Gastrocnemius medialis (tissue), 4 donors: ENCODE results near the gene FYB2. TPM values are rescaled to one million over a fixed set of nuclear protein-coding genes. Genes with fewer than 3 reads are reported as not detected.

Source experiments
- ATAC-seq, 2 donors: fragments of 150-250 bp; one replicate each; pipeline ENCODE4 v1.9.1; 2016
- DNase-seq, 2 donors: peaks; one replicate each; pipeline ENCODE4 v3.0.0-alpha.2; 2019
- H3K27ac ChIP-seq, 4 donors: fragments of 200-600 bp; sonication (generic); 1 replicate in 1 of 4; 2 replicates in 3 of 4; pipeline ENCODE4 v1.5.1; 2016 to 2018; ENCODE audit warnings: mild to moderate bottlenecking in 2 of 4, moderate library complexity in 1 of 4
- H3K27me3 ChIP-seq, 3 donors: fragments of 200-600 bp; sonication (generic) in 2 of 3; 1 replicate in 1 of 3; 2 replicates in 2 of 3; pipeline versions ENCODE4 v1.5.1 to v1.6.0; 2016 to 2019; ENCODE audit warnings: mild to moderate bottlenecking in 1 of 3, moderate library complexity in 1 of 3
- H3K36me3 ChIP-seq, 2 donors: fragments of 200-600 bp; sonication (generic) in 1 of 2; one replicate each; pipeline ENCODE4 v1.5.1; 2017 to 2018
- H3K4me1 ChIP-seq, 2 donors: fragments of 200-600 bp; sonication (generic) in 1 of 2; one replicate each; pipeline ENCODE4 v1.5.1; 2016 to 2017; ENCODE audit warnings: mild to moderate bottlenecking in 2 of 2
- H3K4me3 ChIP-seq, 4 donors: fragments of 200-600 bp; sonication (generic) in 3 of 4; 1 replicate in 1 of 4; 2 replicates in 3 of 4; pipeline ENCODE4 v1.5.1; 2016 to 2019; ENCODE audit warnings: mild to moderate bottlenecking in 2 of 4
- H3K9me3 ChIP-seq, 3 donors: fragments of 200-600 bp; sonication (generic) in 2 of 3; 1 replicate in 1 of 3; 2 replicates in 2 of 3; pipeline ENCODE4 v1.5.1; 2016 to 2019
- POLR2A ChIP-seq, 2 donors: fragments of 450-650 bp; IDR thresholded peaks; one replicate each; pipeline ENCODE4 v1.6.1; 2017; ENCODE audit warnings: antibody characterized with exemption in 2 of 2, mild to moderate bottlenecking in 2 of 2, moderate library complexity in 2 of 2
- in situ Hi-C, 4 donors: fragments of 200-750 bp; cut with MboI; loops; one replicate each; pipeline versions ENCODE4 v1.15.0 to v1.8.0; 2017; ENCODE audit warnings: low sequenced_read_pairs in 4 of 4
- intact Hi-C: fragments of 100-400 bp; cut with DNase I; formaldehyde crosslinking; loops from one replicate; pipeline ENCODE4 v1.15.1; 2023; ENCODE audit warnings: low total_unique reads
- total RNA-seq, 4 donors: library from RNA; depleted of rRNA; stranded (reverse); fragments of >200 nt; gene quantifications; one replicate each; pipeline versions ENCODE4 v1.1.0 to v1.2.3, GENCODE V29; 2016
- TF ChIP-seq, protein P1 (sequence below), 5 experiments: fragments of 450-650 bp in 3 of 5; fragments of 200-600 bp in 2 of 5; sonication (generic) in 2 of 5; IDR thresholded peaks in 4 of 5; conservative IDR thresholded peaks in 1 of 5; 1 replicate in 4 of 5; 2 replicates in 1 of 5; pipeline ENCODE4 v1.5.1; 2016 to 2019; ENCODE audit warnings: antibody characterized with exemption in 5 of 5, mild to moderate bottlenecking in 3 of 5, moderate library complexity in 3 of 5

FYB2 gene
- total RNA-seq, 4 donors from 2014 or later, result 1.0 to 14.2 (median 1.7) TPM

DNA sequence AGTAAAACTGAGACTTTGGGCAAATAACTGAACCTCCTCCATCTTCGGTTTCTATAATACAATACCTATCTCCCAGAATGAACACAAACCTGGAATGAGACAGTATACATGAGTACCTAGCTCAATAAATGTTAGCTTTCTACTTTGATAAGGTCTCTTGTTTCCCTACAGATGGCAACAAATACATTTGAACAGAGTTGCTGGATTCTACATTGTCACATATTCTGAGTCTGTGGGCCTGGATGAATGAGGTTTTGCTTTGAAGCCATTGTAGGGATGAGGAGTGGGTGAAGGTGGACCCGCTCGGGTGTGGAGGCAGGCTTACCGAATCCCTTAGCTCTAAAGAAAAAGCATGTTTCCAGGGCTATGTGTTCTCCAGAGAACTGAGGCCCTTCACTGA lies 13.9 kb upstream of the FYB2 start:
- in situ Hi-C loops, result loop anchor here (5.0 to 25.0 kb wide), 4 partner anchors 229 to 1329 kb away; no protein-coding TSS in a partner anchor
- Histone ChIP-seq H3K4me1 (no peaks in the 10 kb centered on the region), H3K4me3 (no peak overlapping the region), H3K27ac (no peak overlapping the region), H3K36me3 (no peaks in the 10 kb centered on the region), H3K9me3 (no peaks in the 10 kb centered on the region), H3K27me3 (no peaks in the 10 kb centered on the region)
- ATAC-seq (no peak), DNase-seq (no peak)
- intact Hi-C loops, result loop anchor here (5.0 kb wide), 1 partner anchor 1329 kb away; no protein-coding TSS in a partner anchor
- TF ChIP-seq, protein P1, sequence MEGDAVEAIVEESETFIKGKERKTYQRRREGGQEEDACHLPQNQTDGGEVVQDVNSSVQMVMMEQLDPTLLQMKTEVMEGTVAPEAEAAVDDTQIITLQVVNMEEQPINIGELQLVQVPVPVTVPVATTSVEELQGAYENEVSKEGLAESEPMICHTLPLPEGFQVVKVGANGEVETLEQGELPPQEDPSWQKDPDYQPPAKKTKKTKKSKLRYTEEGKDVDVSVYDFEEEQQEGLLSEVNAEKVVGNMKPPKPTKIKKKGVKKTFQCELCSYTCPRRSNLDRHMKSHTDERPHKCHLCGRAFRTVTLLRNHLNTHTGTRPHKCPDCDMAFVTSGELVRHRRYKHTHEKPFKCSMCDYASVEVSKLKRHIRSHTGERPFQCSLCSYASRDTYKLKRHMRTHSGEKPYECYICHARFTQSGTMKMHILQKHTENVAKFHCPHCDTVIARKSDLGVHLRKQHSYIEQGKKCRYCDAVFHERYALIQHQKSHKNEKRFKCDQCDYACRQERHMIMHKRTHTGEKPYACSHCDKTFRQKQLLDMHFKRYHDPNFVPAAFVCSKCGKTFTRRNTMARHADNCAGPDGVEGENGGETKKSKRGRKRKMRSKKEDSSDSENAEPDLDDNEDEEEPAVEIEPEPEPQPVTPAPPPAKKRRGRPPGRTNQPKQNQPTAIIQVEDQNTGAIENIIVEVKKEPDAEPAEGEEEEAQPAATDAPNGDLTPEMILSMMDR (IDR thresholded peaks at IDR 0.05 in 4 of 5, conservative IDR thresholded peaks at IDR 0.05 in 1 of 5), result no peak
- TF ChIP-seq POLR2A (IDR thresholded peaks at IDR 0.05), result no peak

GRCh38 chr1:56831871-56832693 lies 12.9 kb upstream of the FYB2 start:
- peak; percentile 28 to 38 for DNase-seq
- intact Hi-C loops, result loop anchor here (1.0 to 5.0 kb wide), 3 partner anchors 229 to 1330 kb away; no protein-coding TSS in a partner anchor
- no peak for TF ChIP-seq POLR2A (IDR thresholded peaks at IDR 0.05)
- TF ChIP-seq, protein P1 (IDR thresholded peaks at IDR 0.05 in 4 of 5, conservative IDR thresholded peaks at IDR 0.05 in 1 of 5), result peak; percentile 84 to 97 (median 91)
- no peaks in the 10 kb centered on the region for H3K36me3 ChIP-seq
- in situ Hi-C loops, result loop anchor here (5.0 to 25.0 kb wide), 4 partner anchors 230 to 1330 kb away; no protein-coding TSS in a partner anchor
- no peaks in the 10 kb centered on the region for H3K4me1 ChIP-seq
- H3K9me3 ChIP-seq, result no peaks in the 10 kb centered on the region
- peak; percentile 62 to 71 for ATAC-seq
- no peak overlapping the region for H3K4me3 ChIP-seq
- no peaks in the 10 kb centered on the region for H3K27me3 ChIP-seq
- H3K27ac ChIP-seq, result no peak overlapping the region

- Histone ChIP-seq H3K9me3 (no peaks in the 10 kb centered on the region), H3K27ac (no peak overlapping the region), H3K36me3 (no peaks in the 10 kb centered on the region), H3K4me3 (no peak overlapping the region), H3K27me3 (no peaks in the 10 kb centered on the region), H3K4me1 (no peaks in the 10 kb centered on the region)
- intact Hi-C loops (loop anchor here (5.0 kb wide), 1 partner anchor 1332 kb away; no protein-coding TSS in a partner anchor), in situ Hi-C loops (loop anchor here (5.0 to 25.0 kb wide), 4 partner anchors 232 to 1332 kb away; no protein-coding TSS in a partner anchor)
- TF ChIP-seq, protein P1 (IDR thresholded peaks at IDR 0.05 in 4 of 5, conservative IDR thresholded peaks at IDR 0.05 in 1 of 5), result no peak
- no peak for TF ChIP-seq POLR2A (IDR thresholded peaks at IDR 0.05)
- DNase-seq (no peak), ATAC-seq (no peak)
These were observed 10.8 kb upstream of the FYB2 start for GRCh38 chr1:56830052-56830451.

GRCh38 chr1:56827711-56828110 lies 8.5 kb upstream of the FYB2 start:
- TF ChIP-seq POLR2A (IDR thresholded peaks at IDR 0.05), result no peak
- TF ChIP-seq, protein P1 (IDR thresholded peaks at IDR 0.05 in 4 of 5, conservative IDR thresholded peaks at IDR 0.05 in 1 of 5), result no peak
- H3K27ac ChIP-seq, result no peak overlapping the region
- no peaks in the 10 kb centered on the region for H3K36me3 ChIP-seq
- no peak overlapping the region for H3K4me3 ChIP-seq
- intact Hi-C loops (no loop called here), in situ Hi-C loops (loop anchor here (5.0 to 25.0 kb wide), 5 partner anchors 73 to 1335 kb away; no protein-coding TSS in a partner anchor)
- no peak for ATAC-seq
- no peaks in the 10 kb centered on the region for H3K27me3 ChIP-seq
- DNase-seq, result no peak
- H3K9me3 ChIP-seq, result no peaks in the 10 kb centered on the region
- no peaks in the 10 kb centered on the region for H3K4me1 ChIP-seq
